HG02610 (cell line): ENCODE measurements around the gene NKD2.

ENCODE experiments used
- ATAC-seq: cut with Tn5 transposase; IDR thresholded peaks from one replicate; pipeline ENCODE4 v1.9.1; 2021; ENCODE audit warnings: mild to moderate bottlenecking, moderate library complexity; ENCODE audit not compliant: unreplicated experiment

The NKD2 gene

GRCh38 chr5:1039706-1040260, 31.2 kb downstream of the NKD2 start:
- ATAC-seq = no peak

- ATAC-seq = no peak
These were observed 32.0 kb downstream of the NKD2 start for GRCh38 chr5:1040571-1040970.

DNA sequence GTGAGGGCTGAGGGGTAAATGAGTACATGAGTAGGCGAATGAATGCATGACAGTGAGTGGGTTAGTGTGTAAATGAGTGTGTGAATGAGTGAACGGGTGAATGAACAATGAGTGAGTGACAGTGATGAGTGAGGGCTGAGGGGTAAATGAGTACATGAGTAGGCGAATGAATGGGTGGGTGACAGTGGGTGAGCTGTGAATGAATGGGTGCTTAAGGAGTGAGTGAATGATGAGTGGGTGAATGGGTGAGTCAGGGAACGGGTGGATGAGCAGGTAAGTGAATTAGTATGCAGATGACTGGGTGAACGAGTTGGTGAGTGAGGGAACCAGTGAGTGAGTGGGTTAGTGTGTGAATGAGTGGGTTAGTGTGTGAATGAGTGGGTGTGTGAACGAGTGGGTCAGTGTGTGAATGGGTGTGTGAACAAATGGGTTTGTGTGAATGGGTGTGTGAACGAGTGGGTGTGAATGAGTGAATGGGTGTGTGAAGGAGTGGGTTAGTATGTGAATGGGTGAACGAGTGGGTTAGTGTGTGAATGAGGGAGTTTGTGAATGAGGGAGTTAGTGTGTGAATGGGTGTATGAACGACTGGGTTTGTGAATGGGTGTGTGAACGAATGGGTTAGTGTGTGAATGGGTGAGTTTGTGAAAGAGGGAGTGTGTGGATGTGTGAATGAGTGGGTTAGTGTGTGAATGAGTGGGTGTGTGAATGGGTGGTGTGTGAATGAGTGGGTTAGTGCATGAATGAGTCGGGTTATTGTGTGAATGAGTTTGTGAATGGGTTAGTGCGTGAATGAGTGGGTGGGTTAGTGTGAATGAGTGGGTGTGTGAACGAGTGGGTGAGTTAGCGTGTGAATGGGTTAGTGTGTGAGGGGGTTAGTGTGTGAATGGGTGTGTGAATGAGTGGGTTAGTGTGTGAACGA, 32.9 kb downstream of the NKD2 start:
- ATAC-seq = no peak

DNA sequence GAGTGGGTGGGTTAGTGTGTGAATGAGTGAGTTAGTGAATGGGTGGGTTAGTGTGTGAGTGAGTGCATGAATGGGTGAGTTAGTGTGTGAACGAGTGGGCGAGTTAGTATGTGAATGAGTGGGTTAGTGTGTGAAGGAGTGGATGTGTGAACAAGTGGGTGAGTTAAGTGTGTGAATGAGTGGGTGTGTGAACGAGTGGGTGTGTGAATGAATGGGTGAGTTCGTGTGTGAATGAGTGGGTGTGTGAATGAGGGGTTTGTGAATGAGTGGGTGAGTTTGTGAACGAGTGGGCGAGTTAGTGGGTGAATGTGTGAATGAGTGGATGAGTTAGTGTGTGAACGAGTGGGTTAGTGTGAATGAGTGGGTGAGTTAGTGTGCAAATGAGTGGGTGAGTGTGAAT, 34.0 kb downstream of the NKD2 start:
- no peak for ATAC-seq

DNA sequence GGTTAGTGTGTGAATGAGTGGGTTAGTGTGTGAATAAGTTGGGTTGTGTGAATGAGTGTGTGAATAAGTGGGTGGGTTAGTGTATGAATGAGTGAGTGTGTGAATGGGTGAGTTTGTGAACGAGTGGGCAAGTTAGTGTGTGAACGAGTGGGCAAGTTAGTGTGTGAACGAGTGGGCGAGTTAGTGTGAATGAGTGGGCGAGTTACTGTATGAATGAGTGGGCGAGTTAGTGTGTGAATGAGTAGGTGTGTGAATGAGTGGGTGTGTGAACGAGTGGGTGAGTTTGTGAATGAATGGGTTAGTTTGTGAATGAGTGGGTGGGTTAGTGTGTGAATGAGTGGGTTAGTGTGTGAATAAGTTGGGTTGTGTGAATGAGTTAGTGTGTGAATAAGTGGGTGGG, 34.7 kb downstream of the NKD2 start:
- ATAC-seq = no peak

- ATAC-seq = no peak
These were observed 35.5 kb downstream of the NKD2 start for GRCh38 chr5:1044117-1044516.

DNA sequence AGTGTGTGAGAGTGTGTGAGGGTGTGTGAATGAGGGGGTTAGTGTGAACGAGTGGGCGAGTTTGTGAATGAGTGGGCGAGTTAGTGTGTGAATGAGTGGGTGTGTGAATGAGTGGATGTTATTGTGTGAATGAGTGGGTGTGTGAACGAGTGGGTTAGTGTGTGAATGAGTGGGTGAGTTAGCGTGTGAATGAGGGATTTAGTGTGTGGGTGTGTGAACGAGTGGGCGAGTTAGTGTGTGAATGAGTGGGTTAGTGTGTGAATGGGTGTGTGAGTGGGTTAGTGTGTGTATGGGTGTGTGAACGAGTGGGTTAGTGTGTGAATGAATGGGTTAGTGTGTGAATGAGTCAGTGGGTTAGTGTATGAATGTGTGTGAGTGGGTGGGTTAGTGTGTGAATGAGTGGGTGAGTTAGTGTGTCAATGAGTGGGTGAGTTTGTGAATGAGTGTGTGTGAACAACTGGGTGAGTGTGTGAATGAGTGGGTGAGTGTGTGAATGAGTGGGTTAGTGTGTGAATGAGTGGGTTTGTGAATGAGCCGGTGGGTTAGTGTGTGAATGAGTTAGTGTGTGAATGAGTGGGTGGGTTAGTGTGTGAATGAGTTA, 37.5 kb downstream of the NKD2 start:
- ATAC-seq = no peak

- no peak for ATAC-seq
These were observed 38.8 kb downstream of the NKD2 start for GRCh38 chr5:1047332-1047965.

DNA sequence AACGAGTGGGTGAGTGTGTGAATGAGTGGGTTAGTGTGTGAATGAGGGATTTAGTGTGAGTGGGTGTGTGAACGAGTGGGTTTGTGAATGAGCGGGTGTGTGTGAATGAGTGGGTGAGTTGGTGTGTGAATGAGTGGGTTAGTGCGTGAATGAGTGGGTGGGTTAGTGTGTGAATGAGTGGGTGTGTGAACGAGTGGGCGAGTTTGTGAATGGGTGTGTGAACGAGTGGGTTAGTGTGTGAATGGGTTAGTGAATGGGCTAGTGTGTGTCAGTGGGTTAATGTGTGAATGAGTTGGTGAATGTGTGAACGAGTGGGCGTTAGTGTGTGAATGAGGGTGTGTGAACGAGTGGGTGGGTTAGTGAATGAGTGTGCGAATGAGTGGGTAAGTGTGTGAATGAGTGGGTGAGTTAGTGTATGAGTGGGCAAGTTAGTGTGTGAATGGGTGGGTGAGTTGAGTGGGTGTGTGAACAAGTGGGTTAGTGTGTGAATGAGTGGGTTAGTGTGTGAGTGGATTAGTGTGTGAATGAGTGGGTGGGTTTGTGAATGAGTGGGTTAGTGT, 39.6 kb downstream of the NKD2 start:
- no peak for ATAC-seq

- ATAC-seq = no peak
These were observed 40.5 kb downstream of the NKD2 start for GRCh38 chr5:1048861-1049838.

GRCh38 chr5:1050423-1051365, 42.1 kb downstream of the NKD2 start:
- ATAC-seq = no peak

- ATAC-seq = no peak
These were observed 42.7 kb downstream of the NKD2 start for GRCh38 chr5:1051366-1051720.

DNA sequence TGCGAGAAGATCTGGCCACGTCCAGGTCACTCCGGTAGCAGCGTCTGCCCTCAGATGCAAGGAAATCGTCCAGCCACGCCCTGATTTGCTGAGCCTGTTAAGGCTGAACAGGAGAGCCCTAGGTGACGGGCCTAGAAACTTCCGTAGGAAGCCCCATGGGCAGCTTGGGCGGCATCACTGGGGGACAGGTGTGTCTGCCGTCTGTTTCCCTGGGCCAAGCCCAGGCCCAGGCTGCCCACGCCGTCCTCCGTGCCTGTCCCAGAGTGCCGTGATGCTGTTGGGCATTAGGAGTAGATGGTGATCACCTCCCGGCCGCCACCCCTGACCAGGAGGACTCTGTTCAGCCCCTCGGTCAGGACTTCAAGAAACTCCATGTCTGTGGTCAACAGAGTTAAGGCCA, 43.5 kb downstream of the NKD2 start:
- ATAC-seq = no peak

DNA sequence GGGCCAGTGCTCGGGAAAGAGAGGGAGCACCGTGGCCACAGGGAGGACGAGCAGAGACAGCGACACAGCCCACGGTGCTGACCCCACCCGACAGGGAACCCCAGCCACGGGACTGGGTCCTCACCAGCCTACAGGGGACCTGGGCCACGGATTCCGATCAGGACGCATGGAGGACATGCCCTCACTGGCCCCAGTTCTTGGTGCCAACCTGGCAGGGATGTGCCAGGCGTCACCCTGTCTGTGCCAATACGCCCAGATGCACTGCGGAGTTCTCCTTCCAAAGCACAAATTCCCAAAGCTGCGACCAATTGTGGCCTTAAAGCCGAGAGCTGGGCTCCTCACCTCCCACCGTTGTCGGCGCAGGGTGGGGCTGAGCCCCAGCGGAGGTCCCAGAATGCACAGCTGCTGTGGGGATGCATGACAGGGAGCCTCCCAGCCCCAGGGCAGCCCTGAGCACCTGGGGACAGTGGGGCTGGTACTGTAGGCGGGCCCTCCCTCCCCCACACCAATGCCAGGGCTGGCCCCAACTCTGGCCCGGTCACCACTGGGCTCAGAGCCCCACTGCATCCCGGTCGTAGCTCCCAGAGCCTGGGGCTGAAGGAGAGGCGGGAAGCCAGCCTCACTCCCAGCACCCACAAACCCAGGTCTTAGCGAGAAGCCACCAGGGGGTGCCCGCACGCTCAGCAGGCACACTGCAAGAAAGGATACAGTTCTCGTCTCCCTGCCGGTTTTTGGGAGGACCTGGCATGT, 44.2 kb downstream of the NKD2 start:
- no peak for ATAC-seq

DNA sequence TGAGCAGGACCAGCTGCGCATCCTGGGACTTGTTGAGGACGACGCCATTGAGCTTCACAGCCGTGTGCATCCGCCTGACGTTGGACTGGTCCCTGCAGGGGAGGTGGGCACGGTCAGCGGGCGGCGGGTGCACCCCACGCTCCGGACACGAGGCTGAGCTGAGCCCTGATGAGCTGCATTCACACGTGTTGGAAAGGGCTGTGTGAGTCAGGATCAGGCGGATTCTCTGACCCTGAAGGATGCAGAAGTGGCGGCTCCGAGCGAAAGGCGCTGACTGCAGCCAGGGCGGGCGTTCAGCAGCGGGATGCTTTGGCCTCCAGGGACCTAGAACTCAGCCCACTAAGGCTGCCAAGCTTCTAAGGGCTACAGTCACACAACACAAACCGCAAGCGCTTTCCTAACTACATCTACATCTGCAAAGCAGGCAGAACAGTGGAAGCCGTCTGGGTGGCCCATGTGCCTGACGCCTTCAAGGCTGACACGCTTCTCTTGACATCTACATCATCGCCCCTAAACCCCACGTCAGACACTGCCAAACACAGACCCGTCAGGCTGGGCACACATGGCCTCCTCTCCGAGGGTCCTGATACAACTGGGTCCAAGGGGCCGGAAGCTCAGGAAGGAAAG, 44.9 kb downstream of the NKD2 start:
- no peak for ATAC-seq

- ATAC-seq = no peak
These were observed 45.6 kb downstream of the NKD2 start for GRCh38 chr5:1054018-1054798.
